ENCODE results near the gene GALNT7.
A peak's percentile ranks its signal among the peaks of the same experiment; 100 is the strongest.

DNA sequence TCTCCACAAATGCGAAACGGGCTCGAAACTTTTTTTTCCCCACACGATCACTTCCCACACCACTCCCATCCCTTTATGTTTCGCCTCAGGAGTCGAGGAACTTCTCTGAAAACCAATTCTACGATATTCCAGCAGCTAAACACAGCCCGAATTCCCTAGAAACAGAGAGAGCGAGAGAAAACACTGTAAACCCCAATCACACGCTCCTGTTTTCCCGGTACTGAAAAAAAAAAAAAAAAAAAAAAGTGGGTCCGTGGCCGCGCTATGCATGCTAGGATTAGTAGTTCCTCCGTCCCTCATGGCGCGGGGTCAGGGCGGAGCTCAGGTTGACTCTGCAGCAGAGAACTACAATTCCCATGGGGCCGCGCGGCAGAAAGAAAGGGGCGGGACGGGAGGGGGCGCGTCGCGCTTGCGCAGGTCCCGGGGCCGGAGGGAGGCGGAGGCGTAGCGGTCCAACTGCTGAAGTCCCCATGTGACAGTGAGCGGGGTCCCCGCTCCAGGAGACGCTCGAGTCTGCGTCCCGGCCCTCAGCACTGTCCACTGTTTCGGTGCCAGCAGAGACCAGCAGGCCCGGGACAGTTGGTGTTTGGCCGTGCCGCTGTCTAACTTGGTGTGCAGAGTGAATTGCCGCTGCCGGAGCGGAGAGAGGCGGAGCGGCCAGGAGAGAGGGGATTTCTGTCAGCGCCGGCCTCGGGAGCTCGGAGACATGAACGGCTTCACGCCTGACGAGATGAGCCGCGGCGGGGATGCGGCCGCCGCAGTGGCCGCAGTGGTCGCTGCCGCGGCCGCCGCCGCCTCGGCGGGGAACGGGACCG, 202.1 kb downstream of the GALNT7 start, which contains the start of gene SAP30:
- TF ChIP-seq, protein P1, sequence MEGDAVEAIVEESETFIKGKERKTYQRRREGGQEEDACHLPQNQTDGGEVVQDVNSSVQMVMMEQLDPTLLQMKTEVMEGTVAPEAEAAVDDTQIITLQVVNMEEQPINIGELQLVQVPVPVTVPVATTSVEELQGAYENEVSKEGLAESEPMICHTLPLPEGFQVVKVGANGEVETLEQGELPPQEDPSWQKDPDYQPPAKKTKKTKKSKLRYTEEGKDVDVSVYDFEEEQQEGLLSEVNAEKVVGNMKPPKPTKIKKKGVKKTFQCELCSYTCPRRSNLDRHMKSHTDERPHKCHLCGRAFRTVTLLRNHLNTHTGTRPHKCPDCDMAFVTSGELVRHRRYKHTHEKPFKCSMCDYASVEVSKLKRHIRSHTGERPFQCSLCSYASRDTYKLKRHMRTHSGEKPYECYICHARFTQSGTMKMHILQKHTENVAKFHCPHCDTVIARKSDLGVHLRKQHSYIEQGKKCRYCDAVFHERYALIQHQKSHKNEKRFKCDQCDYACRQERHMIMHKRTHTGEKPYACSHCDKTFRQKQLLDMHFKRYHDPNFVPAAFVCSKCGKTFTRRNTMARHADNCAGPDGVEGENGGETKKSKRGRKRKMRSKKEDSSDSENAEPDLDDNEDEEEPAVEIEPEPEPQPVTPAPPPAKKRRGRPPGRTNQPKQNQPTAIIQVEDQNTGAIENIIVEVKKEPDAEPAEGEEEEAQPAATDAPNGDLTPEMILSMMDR (IDR thresholded peaks at IDR 0.05; ENCODE audit: low read depth, low read length, missing input control), result no peak
- TF ChIP-seq, protein P2, sequence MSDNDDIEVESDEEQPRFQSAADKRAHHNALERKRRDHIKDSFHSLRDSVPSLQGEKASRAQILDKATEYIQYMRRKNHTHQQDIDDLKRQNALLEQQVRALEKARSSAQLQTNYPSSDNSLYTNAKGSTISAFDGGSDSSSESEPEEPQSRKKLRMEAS (IDR thresholded peaks at IDR 0.05), result peak; percentile 78
- TF ChIP-seq NR2F2 (IDR thresholded peaks at IDR 0.05), result peak; percentile 52
- peak; percentile 58 to 60 for TF ChIP-seq EGR1 (IDR thresholded peaks at IDR 0.05; ENCODE audit: low read depth in 2 of 2)
- TF ChIP-seq, protein P3, sequence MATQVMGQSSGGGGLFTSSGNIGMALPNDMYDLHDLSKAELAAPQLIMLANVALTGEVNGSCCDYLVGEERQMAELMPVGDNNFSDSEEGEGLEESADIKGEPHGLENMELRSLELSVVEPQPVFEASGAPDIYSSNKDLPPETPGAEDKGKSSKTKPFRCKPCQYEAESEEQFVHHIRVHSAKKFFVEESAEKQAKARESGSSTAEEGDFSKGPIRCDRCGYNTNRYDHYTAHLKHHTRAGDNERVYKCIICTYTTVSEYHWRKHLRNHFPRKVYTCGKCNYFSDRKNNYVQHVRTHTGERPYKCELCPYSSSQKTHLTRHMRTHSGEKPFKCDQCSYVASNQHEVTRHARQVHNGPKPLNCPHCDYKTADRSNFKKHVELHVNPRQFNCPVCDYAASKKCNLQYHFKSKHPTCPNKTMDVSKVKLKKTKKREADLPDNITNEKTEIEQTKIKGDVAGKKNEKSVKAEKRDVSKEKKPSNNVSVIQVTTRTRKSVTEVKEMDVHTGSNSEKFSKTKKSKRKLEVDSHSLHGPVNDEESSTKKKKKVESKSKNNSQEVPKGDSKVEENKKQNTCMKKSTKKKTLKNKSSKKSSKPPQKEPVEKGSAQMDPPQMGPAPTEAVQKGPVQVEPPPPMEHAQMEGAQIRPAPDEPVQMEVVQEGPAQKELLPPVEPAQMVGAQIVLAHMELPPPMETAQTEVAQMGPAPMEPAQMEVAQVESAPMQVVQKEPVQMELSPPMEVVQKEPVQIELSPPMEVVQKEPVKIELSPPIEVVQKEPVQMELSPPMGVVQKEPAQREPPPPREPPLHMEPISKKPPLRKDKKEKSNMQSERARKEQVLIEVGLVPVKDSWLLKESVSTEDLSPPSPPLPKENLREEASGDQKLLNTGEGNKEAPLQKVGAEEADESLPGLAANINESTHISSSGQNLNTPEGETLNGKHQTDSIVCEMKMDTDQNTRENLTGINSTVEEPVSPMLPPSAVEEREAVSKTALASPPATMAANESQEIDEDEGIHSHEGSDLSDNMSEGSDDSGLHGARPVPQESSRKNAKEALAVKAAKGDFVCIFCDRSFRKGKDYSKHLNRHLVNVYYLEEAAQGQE (IDR thresholded peaks at IDR 0.05), result peak; percentile 99
- peak; percentile 23 for TF ChIP-seq FOXA1 (IDR thresholded peaks at IDR 0.05)
- peak in 1 of 2 donors; percentile 12 for TF ChIP-seq RAD21 (IDR thresholded peaks at IDR 0.05)
- TF ChIP-seq TAF1 (conservative IDR thresholded peaks at IDR 0.05), result peak; percentile 49
- TF ChIP-seq FOXA2 (IDR thresholded peaks at IDR 0.05), result no peak
- peak; percentile 23 to 42 for TF ChIP-seq RXRA (IDR thresholded peaks at IDR 0.05)
